ENCODE measurements around the gene NFAT5.
"Not testable (repeated sequence)": the region's sequence is repeated elsewhere in the genome, so short reads cannot be mapped to it uniquely, and the experiment has no call there.

The NFAT5 gene

GRCh38 chr16:69643997-69644396 lies 78.2 kb downstream of the NFAT5 start:
- DNase-seq = not testable (repeated sequence)

GRCh38 chr16:69644790-69645189 lies 79.0 kb downstream of the NFAT5 start:
- no peak for DNase-seq

GRCh38 chr16:69647020-69647419 lies 81.3 kb downstream of the NFAT5 start:
- DNase-seq = no peak

- DNase-seq = no peak
Observed at GRCh38 chr16:69651217-69651616, 85.5 kb downstream of the NFAT5 start.

- no peak for DNase-seq
Observed at GRCh38 chr16:69654280-69654931, 88.6 kb downstream of the NFAT5 start.

- no peak for DNase-seq
Observed at GRCh38 chr16:69660166-69660565, 94.4 kb downstream of the NFAT5 start.

GRCh38 chr16:69662901-69663300 lies 97.1 kb downstream of the NFAT5 start:
- DNase-seq = no peak

GRCh38 chr16:69663846-69664245 lies 98.1 kb downstream of the NFAT5 start:
- no peak for DNase-seq

- DNase-seq = no peak
Observed at GRCh38 chr16:69669577-69669976, 103.8 kb downstream of the NFAT5 start.

- no peak for DNase-seq
Observed at GRCh38 chr16:69672315-69672997, 106.7 kb downstream of the NFAT5 start.

GRCh38 chr16:69672998-69673713 lies 107.4 kb downstream of the NFAT5 start:
- DNase-seq = no peak

GRCh38 chr16:69680358-69680757 lies 114.6 kb downstream of the NFAT5 start:
- no peak for DNase-seq

- no peak for DNase-seq
Observed at GRCh38 chr16:69688589-69688988, 122.8 kb downstream of the NFAT5 start.

GRCh38 chr16:69691980-69692911 lies 126.5 kb downstream of the NFAT5 start:
- peak; percentile 12 for DNase-seq

GRCh38 chr16:69693916-69694315 lies 128.2 kb downstream of the NFAT5 start:
- DNase-seq = no peak

GRCh38 chr16:69698404-69698803 lies 132.6 kb downstream of the NFAT5 start:
- DNase-seq = no peak

- no peak for DNase-seq
Observed at GRCh38 chr16:69699915-69700314, 134.1 kb downstream of the NFAT5 start.

GRCh38 chr16:69701452-69701851 lies 135.7 kb downstream of the NFAT5 start:
- DNase-seq = no peak

GRCh38 chr16:69701866-69702265 lies 136.1 kb downstream of the NFAT5 start:
- no peak for DNase-seq

- DNase-seq = no peak
Observed at GRCh38 chr16:69703638-69704037, 137.9 kb downstream of the NFAT5 start.

GRCh38 chr16:69706256-69706974 lies 140.6 kb downstream of the NFAT5 start:
- DNase-seq = no peak

GRCh38 chr16:69706975-69707340 lies 141.2 kb downstream of the NFAT5 start:
- no peak for DNase-seq
